ENCODE measurements around the gene CYP4Z1.

Gene CYP4Z1

DNA sequence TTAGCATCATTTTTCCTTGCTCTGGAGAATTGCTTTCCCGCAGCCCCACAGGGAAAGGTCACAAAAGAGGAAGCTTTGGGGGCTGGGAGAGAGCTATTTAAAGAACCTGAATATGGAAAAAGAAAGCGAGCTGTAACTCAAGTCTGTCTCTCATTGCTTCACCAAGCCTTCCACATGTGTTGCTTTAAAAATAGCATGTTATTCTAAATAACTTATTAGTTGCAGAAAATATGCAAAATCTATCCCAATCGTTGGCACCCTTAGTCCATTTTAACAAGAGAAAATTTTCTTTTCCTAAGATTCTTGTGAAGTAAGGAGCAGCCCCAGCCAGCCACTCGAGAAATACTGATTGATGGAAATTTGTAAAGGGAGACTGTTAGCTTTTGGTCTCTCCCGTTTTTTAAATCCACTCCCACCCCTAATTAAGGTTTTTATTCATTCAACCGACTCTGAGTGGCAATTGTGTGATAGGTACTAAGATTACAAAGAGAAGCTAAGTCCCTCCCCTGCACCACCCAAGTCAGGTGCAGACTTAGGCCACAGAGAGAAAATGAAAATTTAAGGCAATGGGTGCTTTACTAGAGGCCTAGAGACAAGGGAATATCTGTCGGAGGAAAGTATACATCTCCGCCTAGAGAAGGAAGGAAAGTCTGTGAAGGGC is 42.8 kb upstream of the CYP4Z1 start:
- Histone ChIP-seq H3K9me2 (replicated peaks; ENCODE audit: control insufficient read depth, low read length) (no peaks in the 10 kb centered on the region), H3K4me1 (ENCODE audit: control insufficient read depth, low read length) (no peaks in the 10 kb centered on the region), H3K36me3 (ENCODE audit: control insufficient read depth, low read length) (no peaks in the 10 kb centered on the region), H3K27me3 (ENCODE audit: control insufficient read depth, low read length) (peaks cover 11% of the 10 kb centered on the region), H4K20me1 (ENCODE audit: control insufficient read depth, insufficient read depth, low read depth, low read length) (no peaks in the 10 kb centered on the region), H3K79me2 (ENCODE audit: control insufficient read depth, low read length) (no peaks in the 10 kb centered on the region), H3K9me3 (ENCODE audit: control insufficient read depth, insufficient read depth, low read length) (no peaks in the 10 kb centered on the region), H3K4me2 (ENCODE audit: low read length) (no peak overlapping the region), H3F3A (ENCODE audit: control insufficient read depth, insufficient read depth) (no peaks in the 10 kb centered on the region), H3K27ac (ENCODE audit: low read depth, low read length) (no peak overlapping the region), H3K4me3 (ENCODE audit: low read length) (no peak overlapping the region)
- TF ChIP-seq EZH2phosphoT487 (IDR thresholded peaks at IDR 0.05; ENCODE audit: borderline replicate concordance, low read length): no peak
- TF ChIP-seq, protein P1, sequence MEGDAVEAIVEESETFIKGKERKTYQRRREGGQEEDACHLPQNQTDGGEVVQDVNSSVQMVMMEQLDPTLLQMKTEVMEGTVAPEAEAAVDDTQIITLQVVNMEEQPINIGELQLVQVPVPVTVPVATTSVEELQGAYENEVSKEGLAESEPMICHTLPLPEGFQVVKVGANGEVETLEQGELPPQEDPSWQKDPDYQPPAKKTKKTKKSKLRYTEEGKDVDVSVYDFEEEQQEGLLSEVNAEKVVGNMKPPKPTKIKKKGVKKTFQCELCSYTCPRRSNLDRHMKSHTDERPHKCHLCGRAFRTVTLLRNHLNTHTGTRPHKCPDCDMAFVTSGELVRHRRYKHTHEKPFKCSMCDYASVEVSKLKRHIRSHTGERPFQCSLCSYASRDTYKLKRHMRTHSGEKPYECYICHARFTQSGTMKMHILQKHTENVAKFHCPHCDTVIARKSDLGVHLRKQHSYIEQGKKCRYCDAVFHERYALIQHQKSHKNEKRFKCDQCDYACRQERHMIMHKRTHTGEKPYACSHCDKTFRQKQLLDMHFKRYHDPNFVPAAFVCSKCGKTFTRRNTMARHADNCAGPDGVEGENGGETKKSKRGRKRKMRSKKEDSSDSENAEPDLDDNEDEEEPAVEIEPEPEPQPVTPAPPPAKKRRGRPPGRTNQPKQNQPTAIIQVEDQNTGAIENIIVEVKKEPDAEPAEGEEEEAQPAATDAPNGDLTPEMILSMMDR (IDR thresholded peaks at IDR 0.05; ENCODE audit: low read depth, low read length, poor library complexity, severe bottlenecking): no peak

DNA sequence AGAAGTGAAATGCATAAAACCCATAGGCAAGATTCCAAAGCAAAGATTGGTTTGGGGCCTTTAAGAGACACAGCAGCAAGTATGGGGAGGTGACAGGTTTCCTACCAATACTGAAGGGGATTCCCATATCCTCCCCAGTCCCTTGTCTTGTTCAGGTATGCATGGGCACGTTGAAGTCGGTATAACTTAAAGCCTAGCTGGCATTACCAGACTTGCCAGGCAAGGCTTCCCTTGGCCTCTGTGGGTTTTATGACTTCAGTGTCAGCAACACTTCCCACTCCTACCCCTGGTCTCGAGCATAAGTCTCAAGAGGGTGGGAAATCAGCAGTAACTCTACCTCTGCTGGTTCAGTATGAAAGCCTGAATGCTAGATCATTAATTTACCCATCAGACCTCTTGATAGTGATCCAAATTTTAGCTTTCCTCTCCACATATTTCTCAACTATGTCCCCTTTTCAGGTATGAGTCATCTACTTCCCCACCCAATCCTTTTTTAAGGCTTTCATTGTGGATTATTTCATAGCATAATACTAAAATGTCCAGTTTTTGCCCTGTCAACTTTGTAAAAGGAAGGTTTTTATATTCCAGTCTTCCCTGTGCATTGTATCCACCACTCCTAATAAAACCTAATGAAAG is 36.7 kb upstream of the CYP4Z1 start:
- no peaks in the 10 kb centered on the region for H3K36me3 ChIP-seq (ENCODE audit: control insufficient read depth, low read length)
- H4K20me1 ChIP-seq (ENCODE audit: control insufficient read depth, insufficient read depth, low read depth, low read length): no peaks in the 10 kb centered on the region
- H3K9me2 ChIP-seq (replicated peaks; ENCODE audit: control insufficient read depth, low read length): no peaks in the 10 kb centered on the region
- H3K27me3 ChIP-seq (ENCODE audit: control insufficient read depth, low read length): peaks cover 7% of the 10 kb centered on the region; the same call in 1 of the 2 replicates
- H3K79me2 ChIP-seq (ENCODE audit: control insufficient read depth, low read length): no peaks in the 10 kb centered on the region
- H3F3A ChIP-seq (ENCODE audit: control insufficient read depth, insufficient read depth): no peaks in the 10 kb centered on the region
- no peaks in the 10 kb centered on the region for H3K4me1 ChIP-seq (ENCODE audit: control insufficient read depth, low read length)
- no peak overlapping the region for H3K27ac ChIP-seq (ENCODE audit: low read depth, low read length)
- TF ChIP-seq, protein P1 (IDR thresholded peaks at IDR 0.05; ENCODE audit: low read depth, low read length, poor library complexity, severe bottlenecking): no peak
- H3K4me3 ChIP-seq (ENCODE audit: low read length): no peak overlapping the region
- H3K9me3 ChIP-seq (ENCODE audit: control insufficient read depth, insufficient read depth, low read length): no peaks in the 10 kb centered on the region
- no peak overlapping the region for H3K4me2 ChIP-seq (ENCODE audit: low read length)

DNA sequence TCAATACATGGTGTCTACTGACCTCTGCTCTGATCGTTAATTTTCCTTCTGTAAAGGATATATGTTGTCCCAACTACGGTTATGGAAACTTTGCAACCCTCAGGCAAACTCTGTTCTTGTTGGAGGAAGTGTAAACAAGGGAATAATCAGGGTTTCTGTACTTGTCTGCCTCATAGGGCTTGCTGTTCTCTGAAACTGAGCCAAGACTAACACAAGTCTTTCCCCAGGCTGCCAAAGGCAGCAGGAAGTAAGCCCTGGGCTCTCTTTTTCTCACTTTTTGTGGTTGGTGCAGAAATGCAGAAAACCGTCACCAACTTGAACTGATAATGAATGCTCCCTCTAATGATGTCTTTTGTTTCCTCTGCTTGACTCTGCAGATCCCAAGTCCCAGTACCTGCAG is 36.0 kb upstream of the CYP4Z1 start:
- no peaks in the 10 kb centered on the region for H3K4me1 ChIP-seq (ENCODE audit: control insufficient read depth, low read length)
- TF ChIP-seq EZH2phosphoT487 (IDR thresholded peaks at IDR 0.05; ENCODE audit: borderline replicate concordance, low read length): no peak
- TF ChIP-seq, protein P1 (IDR thresholded peaks at IDR 0.05; ENCODE audit: low read depth, low read length, poor library complexity, severe bottlenecking): no peak
- H3F3A ChIP-seq (ENCODE audit: control insufficient read depth, insufficient read depth): no peaks in the 10 kb centered on the region
- no peaks in the 10 kb centered on the region for H3K79me2 ChIP-seq (ENCODE audit: control insufficient read depth, low read length)
- H3K4me3 ChIP-seq (ENCODE audit: low read length): no peak overlapping the region
- no peak overlapping the region for H3K4me2 ChIP-seq (ENCODE audit: low read length)
- no peak overlapping the region for H3K27ac ChIP-seq (ENCODE audit: low read depth, low read length)
- H3K36me3 ChIP-seq (ENCODE audit: control insufficient read depth, low read length): no peaks in the 10 kb centered on the region
- H3K27me3 ChIP-seq (ENCODE audit: control insufficient read depth, low read length): peaks cover 10% of the 10 kb centered on the region; the same call in 1 of the 2 replicates
- no peaks in the 10 kb centered on the region for H3K9me3 ChIP-seq (ENCODE audit: control insufficient read depth, insufficient read depth, low read length)
- no peaks in the 10 kb centered on the region for H4K20me1 ChIP-seq (ENCODE audit: control insufficient read depth, insufficient read depth, low read depth, low read length)
- no peaks in the 10 kb centered on the region for H3K9me2 ChIP-seq (replicated peaks; ENCODE audit: control insufficient read depth, low read length)
